PC-3 (cell line): ENCODE results near the gene PRDM15.

Experiments
- CTCF ChIP-seq: fragments of 300-600 bp; sonication (generic); conservative IDR thresholded peaks from 2 replicates; pipeline ENCODE4 v1.5.1; 2017; ENCODE audit warnings: antibody characterized with exemption, low read depth, mild to moderate bottlenecking, low read length
- EZH2 ChIP-seq: fragments of 300-600 bp; sonication (generic); IDR thresholded peaks from one replicate; pipeline ENCODE4 v1.6.1; 2017; ENCODE audit warnings: antibody characterized with exemption, mild to moderate bottlenecking, low read length; ENCODE audit not compliant: unreplicated experiment
- EZH2phosphoT487 ChIP-seq: fragments of 300-600 bp; sonication (generic); IDR thresholded peaks from 2 replicates; pipeline ENCODE4 v1.6.1; 2018; ENCODE audit warnings: mild to moderate bottlenecking, antibody characterized with exemption, low read length, borderline replicate concordance

- TF ChIP-seq CTCF (no peak), EZH2phosphoT487 (no peak), EZH2 (no peak)
These were observed 77.6 kb downstream of the PRDM15 start for GRCh38 chr21:41801321-41802197.
